22Rv1 (cell line): ENCODE results near the gene CLNS1A.

Experiments
- CTCF ChIP-seq: fragments of 450-650 bp; IDR thresholded peaks from 2 replicates; pipeline ENCODE4 v1.5.1; 2017; ENCODE audit warnings: mild to moderate bottlenecking
- ZFX ChIP-seq: fragments of 450-650 bp; IDR thresholded peaks from 2 replicates; pipeline ENCODE4 v1.6.1; 2017; ENCODE audit warnings: antibody characterized with exemption, borderline replicate concordance

- TF ChIP-seq CTCF = no peak
- TF ChIP-seq ZFX = no peak
Measured at GRCh38 chr11:77661670-77662069, 24.1 kb upstream of the CLNS1A start.
